H9 (cell line): Measurements from ENCODE around the gene ADI1. TPM values are rescaled to one million over a fixed set of nuclear protein-coding genes. Genes with fewer than 3 reads are reported as not detected.
A peak's percentile ranks its signal among the peaks of the same experiment; 100 is the strongest.

ENCODE experiments used
- DNase-seq: peaks from one replicate; pipeline ENCODE4 v3.0.0-alpha.2; 2017
- H2AFZ ChIP-seq: one replicate; pipeline ENCODE4 v1.6.1; 2013; ENCODE audit warnings: mild to moderate bottlenecking, low read length, control low read depth, moderate library complexity
- H2AK5ac ChIP-seq: 2 replicates; pipeline ENCODE4 v1.6.1; 2013; ENCODE audit warnings: low read length, control low read depth, mixed read lengths; ENCODE audit not compliant: insufficient read length
- H2BK120ac ChIP-seq: one replicate; pipeline ENCODE4 v1.6.1; 2013; ENCODE audit warnings: low read depth, mild to moderate bottlenecking, low read length, control low read depth, inconsistent platforms; ENCODE audit not compliant: poor library complexity, severe bottlenecking
- H2BK12ac ChIP-seq: 2 replicates; pipeline ENCODE4 v1.6.1; 2013; ENCODE audit warnings: low read length, control low read depth, mixed read lengths, low read depth; ENCODE audit not compliant: insufficient read length
- H2BK15ac ChIP-seq: 2 replicates; pipeline ENCODE4 v1.6.1; 2013; ENCODE audit warnings: low read depth, low read length, control low read depth
- H2BK20ac ChIP-seq: one replicate; pipeline ENCODE4 v1.6.1; 2013; ENCODE audit warnings: low read depth, mild to moderate bottlenecking, low read length, control low read depth, inconsistent platforms; ENCODE audit not compliant: poor library complexity, severe bottlenecking
- H2BK5ac ChIP-seq: 2 replicates; pipeline ENCODE4 v1.6.1; 2013; ENCODE audit warnings: low read length, control low read depth, mixed read lengths; ENCODE audit not compliant: insufficient read length
- H3K14ac ChIP-seq: 2 replicates; pipeline ENCODE4 v1.6.1; 2013; ENCODE audit warnings: low read length, control low read depth; ENCODE audit not compliant: insufficient read depth
- H3K18ac ChIP-seq: 2 replicates; pipeline ENCODE4 v1.6.1; 2013; ENCODE audit warnings: low read depth, mild to moderate bottlenecking, mixed read lengths, low read length, control low read depth; ENCODE audit not compliant: insufficient read length
- H3K23ac ChIP-seq: 2 replicates; pipeline ENCODE4 v1.6.1; 2013; ENCODE audit warnings: low read length, control low read depth, mixed read lengths, low read depth; ENCODE audit not compliant: insufficient read length
- H3K23me2 ChIP-seq: 2 replicates; pipeline ENCODE4 v1.6.1; 2013; ENCODE audit warnings: low read depth, mild to moderate bottlenecking, mixed read lengths, low read length, control low read depth; ENCODE audit not compliant: insufficient read length, poor library complexity, severe bottlenecking
- H3K27ac ChIP-seq: 2 replicates; pipeline ENCODE4 v1.5.1; 2013; ENCODE audit warnings: low read length, control low read depth, mixed read lengths, low read depth; ENCODE audit not compliant: insufficient read length
- H3K27me3 ChIP-seq: 2 replicates; pipeline ENCODE4 v1.6.1; 2013; ENCODE audit warnings: low read length, control low read depth, inconsistent platforms; ENCODE audit not compliant: insufficient read depth
- H3K4ac ChIP-seq: 2 replicates; pipeline ENCODE4 v1.6.1; 2013; ENCODE audit warnings: low read depth, mild to moderate bottlenecking, control low read depth, inconsistent platforms, low read length, moderate library complexity
- H3K4me1 ChIP-seq: 2 replicates; pipeline ENCODE4 v1.6.1; 2013; ENCODE audit warnings: low read length, control low read depth, inconsistent platforms; ENCODE audit not compliant: insufficient read depth
- H3K4me2 ChIP-seq: 2 replicates; pipeline ENCODE4 v1.6.1; 2013; ENCODE audit warnings: low read length, control low read depth, mixed read lengths; ENCODE audit not compliant: insufficient read length, insufficient read depth
- H3K56ac ChIP-seq: 2 replicates; pipeline ENCODE4 v1.6.1; 2013; ENCODE audit warnings: low read depth, mild to moderate bottlenecking, mixed read lengths, low read length, control low read depth; ENCODE audit not compliant: insufficient read length
- H3K79me1 ChIP-seq: 2 replicates; pipeline ENCODE4 v1.6.1; 2013; ENCODE audit warnings: low read depth, mild to moderate bottlenecking, moderate library complexity, low read length, control low read depth, inconsistent platforms; ENCODE audit not compliant: insufficient read depth, poor library complexity, severe bottlenecking
- H3K79me2 ChIP-seq: 2 replicates; pipeline ENCODE4 v1.6.1; 2013; ENCODE audit warnings: low read length, control low read depth, inconsistent platforms; ENCODE audit not compliant: insufficient read depth
- H3K9ac ChIP-seq: 2 replicates; pipeline ENCODE4 v1.6.1; 2013; ENCODE audit warnings: low read length, control low read depth, mixed read lengths; ENCODE audit not compliant: insufficient read length; ENCODE audit errors: extremely low read depth
- H3K9me3 ChIP-seq: one replicate; pipeline ENCODE4 v1.6.1; 2013; ENCODE audit warnings: low read depth, low read length, inconsistent platforms; ENCODE audit not compliant: control insufficient read depth
- H3T11ph ChIP-seq: one replicate; pipeline ENCODE4 v1.6.1; 2013; ENCODE audit warnings: mild to moderate bottlenecking, low read length, control low read depth, inconsistent platforms
- H4K20me1 ChIP-seq: one replicate; pipeline ENCODE4 v1.6.1; 2013; ENCODE audit not compliant: control insufficient read depth, insufficient read length, insufficient read depth
- H4K5ac ChIP-seq: 2 replicates; pipeline ENCODE4 v1.6.1; 2013; ENCODE audit warnings: low read depth, mild to moderate bottlenecking, mixed read lengths, low read length, control low read depth; ENCODE audit not compliant: insufficient read length
- H4K8ac ChIP-seq: replicated peaks from 2 replicates; pipeline ENCODE4 v1.6.1; 2013; ENCODE audit warnings: low read length, control low read depth, mixed read lengths, low read depth; ENCODE audit not compliant: insufficient read length
- H4K91ac ChIP-seq: 2 replicates; pipeline ENCODE4 v1.6.1; 2013; ENCODE audit warnings: low read depth, mild to moderate bottlenecking, moderate library complexity, mixed read lengths, low read length, control low read depth; ENCODE audit not compliant: insufficient read length
- H3K27ac Mint-ChIP-seq, 3 experiments: 2 replicates in 2 of 3; 3 replicates in 1 of 3; pipeline ENCODE4 v1.8.0; 2020 to 2021; ENCODE audit warnings: mixed read lengths in 3 of 3, mild to moderate bottlenecking in 1 of 3, moderate library complexity in 1 of 3
- H3K27me3 Mint-ChIP-seq: 2 replicates; pipeline ENCODE4 v1.8.0; 2021; ENCODE audit warnings: low read depth, mild to moderate bottlenecking, moderate library complexity, mixed read lengths
- H3K36me3 Mint-ChIP-seq, 3 experiments: 2 replicates in 2 of 3; 3 replicates in 1 of 3; pipeline ENCODE4 v1.8.0; 2020 to 2021; ENCODE audit warnings: low read depth in 3 of 3, mixed read lengths in 3 of 3; ENCODE audit not compliant: insufficient read depth in 1 of 3
- H3K4me1 Mint-ChIP-seq, 2 experiments: 2 replicates each; pipeline ENCODE4 v1.8.0; 2020; ENCODE audit warnings: mixed read lengths in 2 of 2
- H3K4me3 Mint-ChIP-seq, 2 experiments: 2 replicates in 1 of 2; 3 replicates in 1 of 2; pipeline ENCODE4 v1.8.0; 2020 to 2021; ENCODE audit warnings: mild to moderate bottlenecking in 2 of 2, mixed read lengths in 2 of 2, moderate library complexity in 1 of 2
- H3K9me3 Mint-ChIP-seq, 2 experiments: 2 replicates in 1 of 2; 3 replicates in 1 of 2; pipeline ENCODE4 v1.8.0; 2020; ENCODE audit warnings: mild to moderate bottlenecking in 2 of 2, mixed read lengths in 2 of 2, moderate library complexity in 1 of 2
- CTCF ChIP-seq: fragments of 200-600 bp; sonication (generic); conservative IDR thresholded peaks from 3 replicates; pipeline ENCODE4 v1.8.0; 2021; ENCODE audit warnings: antibody characterized with exemption, mild to moderate bottlenecking
- WGBS: extraction: QIAGEN DNeasy Blood & Tissue Kit; methylation state at CpG from one replicate; pipeline ENCODE4 v1.1.7; 2013; ENCODE audit warnings: missing lambda C conversion rate, low lambda C conversion rate, mixed read lengths; ENCODE audit not compliant: insufficient read length; ENCODE audit errors: extremely low coverage; 5-methylcytosine and 5-hydroxymethylcytosine counted together
- total RNA-seq: library from RNA; stranded (reverse); gene quantifications from 2 replicates; pipeline ENCODE4 v1.2.1, GENCODE V29; 2021

ADI1 gene
- total RNA-seq, 1 experiment from 2014 or later: 23.4 TPM

GRCh38 chr2:3459185-3460015 is 59.9 kb downstream of the ADI1 start:
- H2BK12ac ChIP-seq: no peak overlapping the region
- H3K9me3 Mint-ChIP-seq: no peaks in the 10 kb centered on the region
- no peak overlapping the region for H2BK5ac ChIP-seq
- TF ChIP-seq CTCF: peak; percentile 25; the same call in 1 of the 3 replicates
- H3K56ac ChIP-seq: no peak overlapping the region
- no peaks in the 10 kb centered on the region for H3K27me3 ChIP-seq
- H3K9ac ChIP-seq: no peak overlapping the region
- no peaks in the 10 kb centered on the region for H4K20me1 ChIP-seq
- no peak overlapping the region for H3K4ac ChIP-seq
- no peak overlapping the region for H3K4me2 ChIP-seq
- H3K4me3 Mint-ChIP-seq: no peak overlapping the region
- H2AFZ ChIP-seq: no peak overlapping the region
- peak overlapping the region in 1 of 3 experiments; percentile 77; a peak in 2 of 7 replicates for H3K27ac Mint-ChIP-seq
- H3K9me3 ChIP-seq: no peaks in the 10 kb centered on the region
- no peak overlapping the region for H3K18ac ChIP-seq
- H3K14ac ChIP-seq: no peak overlapping the region
- H3K4me1 ChIP-seq: no peaks in the 10 kb centered on the region
- H3K27me3 Mint-ChIP-seq: no peaks in the 10 kb centered on the region
- no CpG with 5 or more reads among the region's 25 CpGs for WGBS
- peaks cover 12 to 28% (median 26%) of the 10 kb centered on the region in 3 experiments; a peak in 6 of 7 replicates for H3K36me3 Mint-ChIP-seq
- no peak overlapping the region for H4K5ac ChIP-seq
- H3K27ac ChIP-seq: no peak overlapping the region
- H2BK15ac ChIP-seq: no peak overlapping the region
- no peak overlapping the region for H2AK5ac ChIP-seq
- H3K79me2 ChIP-seq: no peaks in the 10 kb centered on the region
- H3T11ph ChIP-seq: no peak overlapping the region
- no peak overlapping the region for H3K23ac ChIP-seq
- no peak overlapping the region for H2BK120ac ChIP-seq
- peak; percentile 42 for DNase-seq
- H4K91ac ChIP-seq: no peak overlapping the region
- no peak overlapping the region for H2BK20ac ChIP-seq
- H3K23me2 ChIP-seq: no peaks in the 10 kb centered on the region
- peaks cover 18 to 31% of the 10 kb centered on the region in 2 experiments for H3K4me1 Mint-ChIP-seq
- no peak overlapping the region for H4K8ac ChIP-seq
- H3K79me1 ChIP-seq: no peaks in the 10 kb centered on the region
